Stimulated activated CD4-positive, alpha-beta T cell treated with anti-CD3 and anti-CD28 coated beads, Interleukin-4, amount 100 ng/mL, for 24 hours (primary cell): ENCODE data around the gene RGS13.
"Not testable (repeated sequence)": the region's sequence is repeated elsewhere in the genome, so short reads cannot be mapped to it uniquely, and the experiment has no call there.

Experiments used
- DNase-seq: peaks from one replicate; pipeline ENCODE4 v3.0.0-alpha.2; 2020

The RGS13 gene

DNA sequence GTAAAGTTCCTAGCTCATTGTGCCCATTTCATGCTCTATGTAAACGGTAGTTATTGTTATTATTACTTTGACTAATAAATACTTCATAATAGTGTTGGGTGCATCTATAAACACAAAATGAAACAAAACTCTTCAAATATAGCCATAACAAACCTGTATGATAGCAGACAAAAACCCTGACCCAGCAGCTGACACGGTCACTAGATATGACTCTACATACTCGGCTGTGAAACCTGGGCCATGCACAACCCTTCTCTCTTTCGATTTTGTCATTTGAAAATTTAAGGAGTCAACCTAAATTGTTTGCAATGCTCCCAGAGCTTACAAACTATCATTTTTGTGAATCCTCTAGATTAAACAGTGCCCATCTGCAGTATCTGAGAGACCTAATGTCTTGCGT, 8.0 kb upstream of the RGS13 start:
- no peak for DNase-seq

DNA sequence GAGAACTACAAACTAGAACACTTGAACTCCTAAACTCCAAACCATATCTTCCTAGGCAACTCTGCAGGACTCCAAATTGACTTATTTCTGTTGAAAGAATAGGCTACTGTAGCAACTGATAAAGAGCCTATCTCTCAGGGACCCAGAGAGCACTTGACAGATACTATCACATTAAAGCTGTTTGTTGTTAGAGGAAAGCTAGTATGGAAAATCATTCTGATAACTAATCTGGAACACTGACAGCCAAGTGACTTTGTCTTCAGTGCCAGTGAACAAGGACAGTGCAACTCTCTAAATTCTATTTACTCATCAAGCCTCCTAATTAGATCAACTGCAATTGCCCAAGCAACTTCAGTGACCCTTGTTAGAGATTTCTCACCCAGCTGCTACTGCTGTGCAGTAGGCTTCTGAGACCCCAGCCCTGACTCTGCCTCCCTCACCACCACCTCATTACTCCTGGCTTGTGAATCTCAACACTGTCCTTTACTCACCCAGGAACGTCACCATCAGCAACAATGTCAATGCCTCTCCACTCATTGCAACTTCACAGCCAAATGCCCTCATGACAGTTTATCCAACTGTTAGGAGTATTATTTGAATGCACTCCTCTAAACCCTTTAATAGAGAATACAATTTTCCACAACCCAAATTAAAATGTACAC, 7.4 kb upstream of the RGS13 start:
- no peak for DNase-seq

DNA sequence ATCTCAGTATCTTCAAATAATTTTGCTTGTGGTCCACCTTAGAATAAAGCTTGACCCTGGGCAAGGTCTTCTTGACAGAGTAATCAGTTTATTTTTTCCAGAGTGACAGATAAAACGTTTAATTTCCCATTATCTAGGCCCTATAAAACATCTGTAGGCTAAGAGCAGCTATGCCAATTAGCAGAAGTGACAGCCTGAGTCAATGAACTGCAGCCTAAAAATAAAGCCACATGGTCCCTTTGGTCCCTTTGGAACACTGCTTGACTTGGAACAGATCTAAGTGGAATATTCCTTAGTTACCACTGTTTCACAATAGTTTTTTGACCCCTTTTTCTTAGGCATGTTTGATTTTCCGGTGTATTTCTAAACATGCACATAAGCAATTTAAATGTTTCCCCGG, 6.3 kb upstream of the RGS13 start:
- no peak for DNase-seq

DNA sequence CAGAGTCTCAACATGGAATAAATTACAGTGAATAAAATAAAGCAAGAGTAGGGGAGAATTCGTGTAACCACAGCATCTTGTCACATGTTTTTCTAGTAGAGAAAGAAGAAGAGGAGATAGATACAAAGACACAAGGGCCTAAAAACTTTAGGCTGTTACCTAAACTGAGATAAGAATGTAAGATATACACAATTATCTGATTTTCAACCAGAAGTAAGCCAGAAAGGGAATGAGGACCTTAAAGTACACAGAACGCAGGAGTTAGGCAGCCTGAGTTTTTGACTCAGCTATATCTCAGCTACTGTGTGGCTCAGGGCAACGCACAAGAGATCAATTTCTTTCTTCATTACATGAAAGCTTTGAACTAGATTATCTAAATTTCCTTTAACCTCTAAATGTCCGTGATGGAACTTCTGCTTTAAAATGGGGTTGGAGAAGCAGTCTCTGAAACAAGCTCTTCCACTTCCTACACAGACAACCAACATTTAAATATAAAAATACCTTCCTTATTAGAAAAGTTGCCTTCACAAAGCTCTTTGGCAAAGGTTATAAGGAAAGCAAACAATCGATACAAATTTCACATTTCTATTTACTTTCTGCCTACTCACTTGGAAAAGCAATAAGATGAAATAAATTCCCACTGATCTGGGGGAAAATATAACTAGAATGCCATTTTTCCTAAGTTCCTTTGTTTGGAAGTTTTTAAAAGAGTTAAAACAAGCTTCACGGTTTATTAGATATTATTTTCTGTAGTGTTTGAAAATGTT, 5.2 kb upstream of the RGS13 start:
- no peak for DNase-seq

DNA sequence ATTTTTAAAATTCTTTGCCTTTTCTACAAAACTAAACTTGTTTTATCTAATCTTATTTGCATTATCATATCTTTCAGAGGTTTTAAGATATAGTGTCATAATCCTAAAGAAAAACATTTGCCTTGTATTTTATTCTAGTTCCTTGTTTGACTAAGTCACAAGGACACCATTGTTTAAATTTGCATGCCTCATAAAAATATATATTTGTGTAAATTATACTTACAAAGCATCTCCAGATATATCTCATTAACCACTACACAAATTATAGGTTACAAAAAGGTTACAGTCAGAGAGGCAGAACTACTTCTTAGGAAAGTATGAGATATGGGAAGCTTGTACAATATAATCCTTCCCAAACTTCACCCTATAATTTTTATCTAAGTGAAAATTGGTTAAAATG, 4.2 kb upstream of the RGS13 start:
- no peak for DNase-seq

DNA sequence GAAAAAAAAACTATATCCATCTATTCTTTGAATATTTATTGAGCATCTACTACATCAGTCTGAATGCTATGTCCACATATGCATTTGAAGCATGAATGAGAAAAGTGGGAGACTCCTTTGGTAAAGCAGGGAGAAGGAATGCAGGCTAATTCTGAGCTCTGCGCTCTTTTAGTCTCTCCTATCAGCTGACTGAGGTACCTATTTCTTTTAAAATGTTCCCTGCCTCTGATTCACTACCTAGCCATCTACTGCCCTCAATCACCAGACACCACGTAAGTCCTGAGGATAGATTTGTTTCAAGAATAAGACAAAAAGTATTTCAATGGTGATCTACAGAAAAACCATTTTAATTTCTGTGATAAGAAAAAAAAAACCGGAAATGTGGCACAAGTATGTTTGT, 3.8 kb upstream of the RGS13 start:
- no peak for DNase-seq

DNA sequence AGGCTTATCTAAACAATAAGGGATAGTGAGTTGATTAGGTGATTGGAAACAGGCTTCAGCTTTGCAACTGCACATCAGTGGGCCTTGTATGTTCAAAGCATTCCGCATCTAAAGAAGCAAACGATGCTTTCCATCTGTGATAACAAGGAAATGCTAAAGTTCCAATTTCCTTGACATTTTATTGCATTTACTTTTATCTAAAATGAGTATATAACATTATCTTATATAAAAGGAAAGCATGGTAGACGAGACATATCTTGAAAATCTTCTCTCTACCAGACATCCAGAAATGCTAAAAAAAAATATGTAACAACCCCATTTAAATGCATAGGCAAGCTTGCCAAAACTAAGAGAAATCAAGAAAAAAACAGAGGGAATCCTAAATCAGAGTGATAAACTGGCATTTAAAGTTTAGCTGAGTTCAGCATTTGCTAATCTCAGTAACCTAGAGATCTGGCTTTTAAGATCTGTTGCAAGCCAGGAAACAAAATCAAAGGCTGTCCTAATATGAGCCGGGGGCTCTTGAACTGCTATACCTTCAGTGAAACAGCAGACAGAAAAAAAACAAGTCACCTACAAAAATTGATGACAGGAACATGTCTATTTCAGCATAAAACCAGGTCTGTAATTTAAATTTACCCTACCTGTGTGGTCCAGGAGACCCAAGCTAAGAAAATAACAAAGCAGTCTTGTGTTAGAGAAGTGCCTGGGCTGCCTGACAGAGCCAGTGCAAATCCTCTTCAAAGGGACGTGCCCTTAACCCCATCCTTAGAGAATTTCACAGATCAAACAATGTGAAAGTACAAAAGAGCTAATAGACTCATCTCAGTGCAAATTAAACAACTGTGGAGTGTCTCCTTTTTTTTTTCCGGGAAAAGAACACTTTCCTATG, 3.1 kb upstream of the RGS13 start:
- DNase-seq: no peak

DNA sequence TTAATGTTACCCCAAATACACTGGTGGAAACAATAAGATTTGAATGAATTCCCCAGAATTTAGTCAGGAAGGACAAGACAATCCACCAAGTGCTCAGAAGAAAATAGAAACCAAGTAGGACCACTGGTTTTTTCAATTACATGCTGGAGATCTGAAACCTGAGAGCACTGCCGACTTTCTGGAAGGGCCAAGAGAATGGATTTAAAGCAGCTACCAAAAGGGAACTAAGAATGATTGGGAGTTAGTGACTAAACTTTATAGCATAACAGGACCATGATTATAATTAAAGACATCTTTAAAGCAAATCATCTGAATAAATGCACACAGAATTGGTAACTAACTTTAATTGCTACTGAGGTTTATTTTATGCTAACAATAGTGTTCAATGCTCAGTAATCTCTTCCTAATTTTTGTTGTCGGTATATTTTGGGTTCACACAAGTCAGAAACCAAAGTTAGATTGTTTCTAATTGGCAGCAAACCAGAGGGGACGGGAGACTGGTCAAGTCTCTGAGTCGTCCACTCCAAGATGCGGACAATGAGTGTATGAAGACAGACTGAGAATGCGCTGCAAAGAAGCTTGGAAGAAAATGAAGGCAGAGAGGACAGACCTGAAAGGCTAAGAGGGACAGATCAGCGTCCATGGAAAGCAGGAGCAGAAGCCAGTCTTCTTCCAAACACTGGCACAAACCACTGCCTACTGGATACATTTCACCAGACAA, 2.3 kb upstream of the RGS13 start:
- DNase-seq: no peak

DNA sequence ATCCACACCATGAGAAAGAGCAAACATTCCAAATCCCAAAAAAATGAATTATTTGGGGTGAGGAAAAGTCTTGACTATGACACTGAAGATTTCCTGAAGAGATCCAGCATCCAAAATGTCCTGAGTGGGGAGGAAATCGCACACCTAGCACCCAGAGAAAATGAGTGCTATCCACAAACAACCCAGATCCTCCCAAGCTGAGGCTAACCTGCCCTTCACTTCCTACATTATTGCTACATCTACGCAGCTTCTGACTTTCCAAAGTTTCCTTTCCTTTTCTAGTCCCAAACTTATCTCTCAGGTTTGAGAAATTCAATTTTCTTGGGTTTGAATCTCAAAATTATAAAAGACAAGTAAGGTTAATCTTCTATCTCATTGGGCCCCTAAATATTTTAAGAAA, 906 bp upstream of the RGS13 start:
- DNase-seq: no peak

DNA sequence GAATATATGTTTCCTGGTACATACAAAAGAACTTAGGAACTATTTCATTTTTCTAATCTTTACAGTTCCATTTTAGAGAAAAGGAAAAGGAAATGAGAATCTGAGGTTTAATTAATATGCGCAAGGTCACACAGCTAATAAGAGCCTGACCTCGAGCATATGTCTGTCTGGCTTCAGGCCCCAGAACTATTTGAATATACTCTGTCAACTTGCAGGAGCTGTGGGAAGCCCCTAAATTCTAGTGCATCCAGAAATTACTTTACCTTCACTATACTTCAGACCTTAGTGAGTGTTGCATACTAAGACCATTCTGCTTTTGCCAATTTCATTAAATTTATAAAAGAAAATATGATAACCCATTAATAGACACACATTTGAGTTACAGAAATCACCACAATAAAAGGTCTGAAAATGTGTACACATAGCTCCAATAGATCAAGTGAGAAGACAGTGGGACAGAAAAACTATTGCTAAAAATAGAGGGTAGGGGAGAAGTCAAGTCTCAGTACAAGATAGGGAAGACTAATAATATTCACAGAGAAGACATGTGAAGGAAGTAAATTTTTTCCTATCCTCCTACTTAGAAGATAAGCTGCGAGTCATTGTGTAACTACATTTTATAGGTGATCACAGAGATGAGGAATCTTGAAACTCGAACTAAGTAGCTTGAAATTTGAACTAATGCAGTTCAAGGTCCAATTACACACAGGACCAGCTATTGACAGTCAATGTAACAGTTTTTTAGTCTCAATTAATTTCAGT, 3.8 kb downstream of the RGS13 start:
- DNase-seq: no peak

DNA sequence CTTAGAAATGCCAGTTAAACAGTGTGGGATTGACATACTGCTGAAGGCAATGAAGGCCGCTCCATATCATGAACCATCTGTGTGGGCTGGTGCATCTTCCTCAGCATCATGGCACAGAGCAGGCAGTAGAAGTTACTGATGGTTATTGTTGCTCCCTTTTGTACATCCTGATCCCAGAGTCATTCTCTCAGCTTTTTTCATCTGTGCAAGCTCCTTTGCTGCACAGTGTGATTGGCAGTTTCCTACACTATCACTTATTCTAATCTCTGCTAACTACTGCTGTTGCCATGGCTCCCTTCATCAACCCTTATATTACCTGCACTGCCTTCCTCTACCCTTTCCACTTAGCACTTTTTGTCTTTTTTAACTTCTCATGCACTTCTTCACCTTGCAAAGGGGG, 16.2 kb downstream of the RGS13 start:
- no peak for DNase-seq

DNA sequence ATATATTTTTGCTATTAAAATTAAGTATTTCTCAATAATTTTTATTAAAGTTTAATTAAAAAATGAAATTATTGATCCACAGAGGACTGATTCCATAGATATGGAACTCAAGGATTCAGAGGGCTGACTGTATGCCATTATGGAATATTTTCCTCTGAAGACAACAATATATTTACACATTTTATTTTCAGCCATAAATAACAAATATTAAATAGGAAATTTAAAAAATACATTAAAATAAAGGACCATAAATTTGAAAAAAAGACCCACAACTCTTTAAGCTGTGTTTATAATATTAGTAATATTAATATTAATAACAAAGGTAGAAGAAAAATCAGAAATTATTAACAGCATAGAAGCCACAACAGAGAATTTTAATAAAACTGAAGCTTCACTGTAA, 18.2 kb downstream of the RGS13 start:
- DNase-seq: no peak

DNA sequence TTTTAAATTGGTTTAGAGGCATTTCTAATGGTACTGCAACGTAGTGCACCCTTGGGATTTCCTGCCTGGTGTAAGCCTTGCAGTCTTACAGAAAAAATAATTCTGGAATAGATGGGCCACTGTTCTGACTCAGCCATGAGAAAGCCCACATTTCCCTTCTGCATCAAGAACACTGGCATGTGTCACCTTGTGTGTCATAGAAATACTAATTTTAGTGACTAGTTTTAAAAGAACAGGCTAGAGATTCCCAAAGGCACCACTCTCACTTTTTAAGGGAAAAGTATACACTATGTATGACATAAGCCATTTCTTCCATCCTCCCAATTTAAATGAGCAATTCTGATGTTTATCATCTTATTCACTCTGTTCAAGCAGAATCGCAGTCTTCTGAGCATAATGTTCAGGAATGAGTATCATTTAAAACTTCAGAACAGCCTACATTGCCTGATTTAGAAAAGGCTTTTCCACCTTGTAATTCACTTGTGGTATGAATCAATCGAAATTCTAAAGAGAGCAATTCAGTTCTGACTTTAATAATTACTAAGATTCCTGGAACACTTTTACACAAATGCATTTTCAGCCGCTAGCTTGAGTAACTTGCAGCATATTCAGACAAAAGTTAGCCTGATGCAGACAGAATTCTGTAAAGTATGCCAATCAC, 18.8 kb downstream of the RGS13 start:
- DNase-seq: peak; percentile 30

DNA sequence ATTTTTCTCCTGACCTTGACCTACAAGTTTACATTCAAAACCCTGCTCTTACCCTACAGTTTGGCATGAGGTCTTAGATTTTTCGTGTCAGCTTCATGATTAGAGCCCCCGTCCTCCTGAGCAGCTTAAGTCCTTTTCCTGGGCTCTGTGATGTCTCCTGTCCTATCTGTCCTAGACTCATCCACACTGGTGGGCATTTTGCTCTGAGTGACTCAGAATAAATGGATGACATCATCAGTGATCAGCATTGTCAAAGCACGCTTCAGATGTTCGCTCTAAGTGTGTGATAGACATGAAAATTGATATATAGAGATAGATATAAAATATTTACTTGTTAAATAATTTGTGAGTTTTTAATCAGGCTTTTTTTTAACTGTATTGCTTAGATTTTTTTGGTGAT, 21.8 kb downstream of the RGS13 start:
- DNase-seq: no peak

DNA sequence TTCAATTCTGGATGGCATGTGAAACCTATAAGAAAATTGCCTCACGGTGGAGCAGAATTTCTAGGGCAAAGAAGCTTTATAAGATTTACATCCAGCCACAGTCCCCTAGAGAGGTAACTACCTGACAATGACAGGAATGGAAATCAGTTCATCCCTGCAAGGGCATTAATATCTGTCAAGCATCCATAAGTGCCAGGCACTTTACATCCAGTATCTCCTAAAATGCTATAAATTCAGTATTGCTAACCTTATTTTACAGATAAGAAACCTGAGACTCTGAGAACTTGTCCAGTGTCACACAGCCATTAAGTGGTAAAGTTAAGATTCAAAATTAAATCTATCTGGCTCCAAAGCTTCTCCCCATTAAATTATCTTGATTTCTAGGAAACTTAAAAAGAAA, 22.3 kb downstream of the RGS13 start:
- DNase-seq: no peak

DNA sequence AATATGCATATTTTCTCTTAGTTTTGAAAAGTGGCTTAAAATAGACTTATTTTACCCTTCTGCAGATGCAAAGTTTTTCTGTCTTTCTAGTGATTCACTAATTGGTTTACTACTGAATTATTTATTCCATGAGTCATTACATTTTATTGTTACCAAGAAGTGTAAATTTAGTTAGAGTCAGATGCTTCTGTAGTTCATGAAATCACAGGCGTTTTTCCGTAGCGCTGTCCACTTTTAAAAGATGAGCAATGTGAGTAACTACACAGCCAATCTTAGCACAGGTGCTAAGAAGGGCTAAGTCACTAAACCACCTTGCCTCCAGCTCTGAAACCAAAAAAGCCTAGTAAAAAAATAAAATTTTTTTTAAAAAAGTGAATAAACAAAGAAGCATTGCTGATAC, 24.7 kb downstream of the RGS13 start:
- peak; percentile 23 for DNase-seq

DNA sequence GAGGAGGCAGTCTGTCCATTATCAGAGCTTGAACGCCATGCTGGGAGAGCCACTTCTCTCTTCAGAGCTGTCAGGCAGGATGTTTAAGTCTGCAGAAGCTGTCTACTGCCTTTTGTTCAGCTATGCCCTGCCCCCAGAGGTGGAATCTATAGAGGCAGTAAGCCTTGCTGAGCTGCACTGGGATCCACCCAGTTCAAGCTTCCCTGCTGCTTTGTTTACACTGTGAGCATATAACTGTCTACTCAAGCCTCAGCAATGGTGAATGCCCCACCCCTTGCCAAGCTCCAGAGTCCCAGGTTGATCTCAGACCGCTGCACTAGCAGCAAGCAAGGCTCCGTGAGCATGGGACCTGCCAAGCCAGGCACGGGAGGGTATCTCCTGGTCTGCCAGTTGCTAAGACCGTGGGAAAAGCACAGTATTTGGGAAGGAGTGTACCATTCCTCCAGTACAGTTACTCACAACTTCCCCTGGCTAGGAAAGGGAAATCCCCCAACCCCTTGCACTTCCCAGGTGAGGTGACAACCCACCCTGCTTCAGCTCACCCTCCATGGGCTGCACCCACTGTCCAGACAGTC, 32.5 kb downstream of the RGS13 start:
- DNase-seq: no peak

DNA sequence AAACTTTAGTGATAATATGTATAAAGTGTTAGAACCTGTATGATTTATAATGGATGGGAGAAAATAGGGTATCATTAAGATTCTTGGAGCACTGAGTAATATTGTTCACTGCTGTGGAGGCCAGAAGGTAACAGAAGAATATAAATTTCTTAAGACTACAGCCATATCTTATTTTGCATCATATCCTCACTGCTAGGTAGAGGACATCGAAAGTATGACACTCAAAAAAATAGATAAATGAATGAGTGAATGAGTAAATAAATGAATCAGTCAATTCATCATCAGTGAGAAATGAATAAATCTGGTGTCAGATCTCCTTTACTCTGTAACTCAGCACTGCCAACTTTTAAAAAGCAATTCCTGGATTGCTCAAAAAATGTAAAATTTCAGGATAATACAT, 33.2 kb downstream of the RGS13 start:
- DNase-seq: no peak

DNA sequence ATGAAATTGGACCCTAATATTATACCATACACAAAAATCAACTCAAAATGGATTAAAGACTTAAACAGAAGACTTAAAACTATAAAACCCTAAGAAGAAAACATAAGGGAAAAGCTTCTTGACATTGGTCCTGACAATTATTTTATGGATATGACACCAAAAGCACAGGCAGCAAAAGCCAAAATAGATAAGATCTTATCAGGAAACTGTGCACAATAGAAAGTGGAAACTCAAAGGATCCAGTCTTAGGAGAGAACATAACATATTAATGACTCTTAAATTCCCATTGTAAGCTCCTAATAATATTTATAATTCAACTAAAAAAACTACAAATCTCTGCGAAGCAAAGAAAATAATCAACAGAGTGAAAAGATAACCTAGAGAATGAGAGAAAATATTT, 39.8 kb downstream of the RGS13 start:
- DNase-seq: no peak

DNA sequence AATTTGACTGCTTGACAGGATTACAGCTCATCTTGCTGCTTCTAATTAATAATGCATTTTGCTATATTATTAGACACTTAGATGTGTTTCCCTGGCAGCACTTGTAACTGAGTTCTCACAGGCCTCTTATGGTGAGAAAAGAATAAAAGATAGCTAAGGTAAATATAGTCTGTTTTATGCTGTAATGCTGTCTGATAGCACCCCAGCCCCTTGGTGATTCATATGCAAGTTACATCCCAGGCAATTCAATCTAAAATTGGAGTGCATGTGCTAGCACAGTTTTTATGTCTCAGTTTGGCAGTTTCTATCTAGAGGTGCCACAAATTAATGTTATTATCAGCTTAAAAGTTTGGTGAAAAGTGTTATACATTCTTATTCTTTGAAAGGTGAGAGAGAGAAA, 42.2 kb downstream of the RGS13 start:
- no peak for DNase-seq

DNA sequence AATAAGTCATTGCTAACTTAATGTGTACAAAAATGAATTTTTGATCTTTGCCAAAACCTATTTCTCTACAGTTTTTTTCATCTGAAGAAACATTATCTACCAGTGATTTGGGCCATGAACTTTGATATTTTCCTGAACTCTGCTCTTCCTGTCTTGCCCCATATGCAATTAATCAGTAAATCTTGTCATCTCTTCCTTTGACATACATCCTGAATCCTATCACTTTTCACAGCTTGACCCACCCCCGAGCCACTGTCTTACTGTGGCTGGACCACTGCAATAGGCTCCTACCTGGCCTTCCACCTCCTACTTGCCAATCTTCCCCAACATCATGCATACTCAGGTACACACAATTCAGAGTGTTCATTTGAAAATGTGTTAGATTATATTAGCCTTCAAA, 46.4 kb downstream of the RGS13 start:
- no peak for DNase-seq

DNA sequence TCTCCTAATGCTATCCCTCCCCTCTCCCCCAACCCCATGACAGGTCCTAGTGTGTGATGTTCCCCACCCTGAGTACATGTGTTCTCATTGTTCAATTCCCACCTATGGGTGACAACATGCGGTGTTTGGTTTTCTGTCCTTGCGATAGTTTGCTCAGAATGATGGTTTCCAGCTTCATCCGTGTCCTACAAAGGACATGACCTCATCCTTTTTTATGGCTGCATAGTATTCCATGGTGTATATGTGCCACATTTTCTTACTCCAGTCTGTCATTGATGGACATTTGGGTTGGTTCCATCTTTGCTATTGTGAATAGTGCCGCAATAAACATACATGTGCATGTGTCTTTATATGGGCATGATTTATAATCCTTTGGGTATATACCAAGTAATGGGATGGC, 47.1 kb downstream of the RGS13 start:
- DNase-seq: not testable (repeated sequence)
